SH-SY5Y (cell line): Measurements from ENCODE around the gene SLC25A42.

Source experiments
- GATA2 ChIP-seq: IDR thresholded peaks from 2 replicates; pipeline ENCODE4 v1.6.1; 2011; ENCODE audit warnings: mild to moderate bottlenecking, low read depth, low read length
- GATA3 ChIP-seq: IDR thresholded peaks from 2 replicates; pipeline ENCODE4 v1.6.1; 2011; ENCODE audit warnings: low read depth, mild to moderate bottlenecking, low read length, moderate library complexity

- TF ChIP-seq GATA2, result no peak
- no peak for TF ChIP-seq GATA3
These were observed 42.7 kb upstream of the SLC25A42 start for GRCh38 chr19:19021115-19021514.
